ENCODE measurements around the gene SNED1.

The SNED1 gene

GRCh38 chr2:241009601-241010530, 11.4 kb downstream of the SNED1 start:
- H2BK5ac ChIP-seq (ENCODE audit: low read length), result peak overlapping the region; percentile 90
- no peak overlapping the region for H3K4me3 ChIP-seq (ENCODE audit: low read length)
- H2AK5ac ChIP-seq (ENCODE audit: low read length), result no peak overlapping the region
- no peaks in the 10 kb centered on the region for H3K27me3 ChIP-seq (ENCODE audit: insufficient read depth, low read length, poor library complexity)
- no peaks in the 10 kb centered on the region for H3K36me3 ChIP-seq (ENCODE audit: control insufficient read depth, insufficient read depth, low read length)
- H3K56ac ChIP-seq (ENCODE audit: low read length), result peak overlapping the region; percentile 86
- H3K4me2 ChIP-seq (ENCODE audit: low read length), result peak overlapping the region; percentile 23
- peak overlapping the region; percentile 42 for H4K5ac ChIP-seq (ENCODE audit: low read length)
- no CpG with 5 or more reads among the region's 28 CpGs for WGBS (ENCODE audit: extremely low coverage, insufficient coverage, low lambda C conversion rate)
- H3K18ac ChIP-seq (ENCODE audit: low read length), result peak overlapping the region; percentile 78
- no peak overlapping the region for H2BK15ac ChIP-seq (replicated peaks; ENCODE audit: low read depth)
- peak overlapping the region; percentile 97 for H3K27ac ChIP-seq (ENCODE audit: low read depth, low read length)
- peak overlapping the region; percentile 55 for H3K9ac ChIP-seq (ENCODE audit: low read length)
- no peaks in the 10 kb centered on the region for H3K79me1 ChIP-seq (ENCODE audit: low read length)
- H3K4ac ChIP-seq (ENCODE audit: low read depth, low read length), result peak overlapping the region; percentile 82
- H3K4me1 ChIP-seq (ENCODE audit: control insufficient read depth, low read depth, low read length), result peaks cover 8% of the 10 kb centered on the region
- no peak overlapping the region for H4K8ac ChIP-seq (ENCODE audit: low read depth, low read length)
- H3K79me2 ChIP-seq (ENCODE audit: control insufficient read depth, insufficient read depth, low read length), result no peaks in the 10 kb centered on the region
- peak overlapping the region; percentile 83 for H3K23ac ChIP-seq (ENCODE audit: low read length)
- peak overlapping the region; percentile 32 for H2BK120ac ChIP-seq (ENCODE audit: low read depth, low read length)
- DNase-seq, result peak; percentile 92

- Histone ChIP-seq H3K27ac (ENCODE audit: low read depth, low read length) (peak overlapping the region; percentile 97), H3K36me3 (ENCODE audit: control insufficient read depth, insufficient read depth, low read length) (no peaks in the 10 kb centered on the region), H4K5ac (ENCODE audit: low read length) (no peak overlapping the region), H4K8ac (ENCODE audit: low read depth, low read length) (no peak overlapping the region), H3K79me1 (ENCODE audit: low read length) (no peaks in the 10 kb centered on the region), H3K23ac (ENCODE audit: low read length) (peak overlapping the region; percentile 90), H2BK120ac (ENCODE audit: low read depth, low read length) (no peak overlapping the region), H3K79me2 (ENCODE audit: control insufficient read depth, insufficient read depth, low read length) (no peaks in the 10 kb centered on the region), H3K4me1 (ENCODE audit: control insufficient read depth, low read depth, low read length) (peaks cover 8% of the 10 kb centered on the region), H2BK15ac (replicated peaks; ENCODE audit: low read depth) (no peak overlapping the region), H3K4me3 (ENCODE audit: low read length) (no peak overlapping the region), H3K18ac (ENCODE audit: low read length) (peak overlapping the region; percentile 78), H3K27me3 (ENCODE audit: insufficient read depth, low read length, poor library complexity) (no peaks in the 10 kb centered on the region), H3K9ac (ENCODE audit: low read length) (peak overlapping the region; percentile 55), H2AK5ac (ENCODE audit: low read length) (no peak overlapping the region), H3K56ac (ENCODE audit: low read length) (peak overlapping the region; percentile 86), H3K4ac (ENCODE audit: low read depth, low read length) (peak overlapping the region; percentile 82), H2BK5ac (ENCODE audit: low read length) (peak overlapping the region; percentile 90), H3K4me2 (ENCODE audit: low read length) (no peak overlapping the region)
- no peak for DNase-seq
- WGBS (ENCODE audit: extremely low coverage, insufficient coverage, low lambda C conversion rate), result no CpG with 5 or more reads among the region's 12 CpGs
These were observed 12.3 kb downstream of the SNED1 start for GRCh38 chr2:241010531-241011295.

DNA sequence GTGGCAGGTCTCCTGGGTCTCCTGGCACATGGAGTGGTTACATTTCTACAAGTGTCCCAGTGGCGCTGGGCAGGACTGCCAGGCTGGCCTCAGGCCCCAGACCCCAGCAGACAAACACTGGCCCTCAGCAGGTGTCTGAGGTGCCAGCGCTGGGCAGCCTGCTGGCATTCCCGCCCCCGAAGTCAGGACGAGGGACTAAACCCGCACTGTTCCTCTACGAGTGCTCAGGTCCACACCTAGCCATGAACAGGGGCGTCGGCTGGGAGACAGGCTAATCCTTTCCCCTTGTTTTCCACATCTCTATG, 12.8 kb downstream of the SNED1 start:
- Histone ChIP-seq H3K9ac (ENCODE audit: low read length) (no peak overlapping the region), H3K79me1 (ENCODE audit: low read length) (no peaks in the 10 kb centered on the region), H2AK5ac (ENCODE audit: low read length) (no peak overlapping the region), H3K4me1 (ENCODE audit: control insufficient read depth, low read depth, low read length) (peaks cover 8% of the 10 kb centered on the region), H2BK5ac (ENCODE audit: low read length) (peak overlapping the region; percentile 37), H2BK120ac (ENCODE audit: low read depth, low read length) (no peak overlapping the region), H3K4me2 (ENCODE audit: low read length) (no peak overlapping the region), H3K56ac (ENCODE audit: low read length) (peak overlapping the region; percentile 86), H2BK15ac (replicated peaks; ENCODE audit: low read depth) (no peak overlapping the region), H3K4ac (ENCODE audit: low read depth, low read length) (peak overlapping the region; percentile 24), H3K18ac (ENCODE audit: low read length) (no peak overlapping the region), H3K79me2 (ENCODE audit: control insufficient read depth, insufficient read depth, low read length) (no peaks in the 10 kb centered on the region), H4K5ac (ENCODE audit: low read length) (no peak overlapping the region), H3K4me3 (ENCODE audit: low read length) (no peak overlapping the region), H4K8ac (ENCODE audit: low read depth, low read length) (no peak overlapping the region), H3K36me3 (ENCODE audit: control insufficient read depth, insufficient read depth, low read length) (no peaks in the 10 kb centered on the region), H3K27me3 (ENCODE audit: insufficient read depth, low read length, poor library complexity) (no peaks in the 10 kb centered on the region), H3K27ac (ENCODE audit: low read depth, low read length) (no peak overlapping the region), H3K23ac (ENCODE audit: low read length) (no peak overlapping the region)
- no CpG with 5 or more reads among the region's 9 CpGs for WGBS (ENCODE audit: extremely low coverage, insufficient coverage, low lambda C conversion rate)
- no peak for DNase-seq

DNA sequence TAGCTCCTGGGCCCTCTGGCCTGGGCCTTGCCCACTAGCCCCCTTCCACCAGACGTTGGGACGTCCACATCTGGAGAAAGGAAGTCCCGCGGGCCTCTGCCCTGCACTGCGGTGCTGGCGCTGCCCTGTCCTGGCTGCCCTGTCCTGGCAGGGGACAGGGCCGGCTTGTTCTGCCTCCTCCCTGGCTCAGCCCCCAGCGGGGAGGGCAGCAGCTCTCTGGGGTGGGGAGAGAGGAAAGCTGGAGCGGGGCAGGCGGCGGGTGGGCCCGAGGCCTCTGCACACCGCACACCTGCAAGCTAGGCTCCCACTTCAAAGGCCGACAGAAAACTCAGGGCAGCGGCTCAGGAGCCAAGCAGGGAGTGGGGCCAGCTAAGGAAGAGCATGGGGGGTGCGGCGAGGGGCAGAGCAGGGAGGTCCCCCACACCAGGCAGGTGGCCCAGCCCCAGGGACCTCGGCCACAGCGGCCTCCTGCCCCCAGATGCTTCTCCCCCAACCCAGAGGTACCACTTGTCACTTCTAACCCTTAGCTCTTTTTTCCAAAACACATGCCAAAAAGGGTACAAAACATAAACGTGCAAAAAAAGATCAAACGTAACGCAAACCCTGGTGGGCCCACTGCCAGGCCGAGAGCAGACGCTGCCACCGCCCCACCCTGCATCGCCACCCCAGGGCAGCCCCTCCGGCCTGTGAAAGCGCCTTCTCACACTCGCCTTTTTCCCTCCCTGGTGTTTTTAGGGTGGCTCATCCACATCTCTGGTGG, 13.5 kb downstream of the SNED1 start:
- H3K4me3 ChIP-seq (ENCODE audit: low read length), result no peak overlapping the region
- H3K18ac ChIP-seq (ENCODE audit: low read length), result peak overlapping the region; percentile 8
- WGBS (ENCODE audit: extremely low coverage, insufficient coverage, low lambda C conversion rate), result no CpG with 5 or more reads among the region's 29 CpGs
- DNase-seq, result no peak
- H3K4me1 ChIP-seq (ENCODE audit: control insufficient read depth, low read depth, low read length), result peaks cover 8% of the 10 kb centered on the region
- H3K56ac ChIP-seq (ENCODE audit: low read length), result peak overlapping the region; percentile 32
- no peak overlapping the region for H2AK5ac ChIP-seq (ENCODE audit: low read length)
- H3K4ac ChIP-seq (ENCODE audit: low read depth, low read length), result no peak overlapping the region
- H4K5ac ChIP-seq (ENCODE audit: low read length), result no peak overlapping the region
- H2BK15ac ChIP-seq (replicated peaks; ENCODE audit: low read depth), result no peak overlapping the region
- no peak overlapping the region for H3K23ac ChIP-seq (ENCODE audit: low read length)
- no peaks in the 10 kb centered on the region for H3K79me1 ChIP-seq (ENCODE audit: low read length)
- no peak overlapping the region for H3K4me2 ChIP-seq (ENCODE audit: low read length)
- H3K36me3 ChIP-seq (ENCODE audit: control insufficient read depth, insufficient read depth, low read length), result no peaks in the 10 kb centered on the region
- H4K8ac ChIP-seq (ENCODE audit: low read depth, low read length), result no peak overlapping the region
- no peak overlapping the region for H3K9ac ChIP-seq (ENCODE audit: low read length)
- no peaks in the 10 kb centered on the region for H3K79me2 ChIP-seq (ENCODE audit: control insufficient read depth, insufficient read depth, low read length)
- no peak overlapping the region for H2BK5ac ChIP-seq (ENCODE audit: low read length)
- H2BK120ac ChIP-seq (ENCODE audit: low read depth, low read length), result no peak overlapping the region
- H3K27ac ChIP-seq (ENCODE audit: low read depth, low read length), result no peak overlapping the region
- H3K27me3 ChIP-seq (ENCODE audit: insufficient read depth, low read length, poor library complexity), result no peaks in the 10 kb centered on the region

- H3K4me2 ChIP-seq (ENCODE audit: low read length), result no peak overlapping the region
- H3K4me3 ChIP-seq (ENCODE audit: low read length), result no peak overlapping the region
- no peak overlapping the region for H2BK15ac ChIP-seq (replicated peaks; ENCODE audit: low read depth)
- H3K23ac ChIP-seq (ENCODE audit: low read length), result no peak overlapping the region
- H4K5ac ChIP-seq (ENCODE audit: low read length), result no peak overlapping the region
- H3K9ac ChIP-seq (ENCODE audit: low read length), result no peak overlapping the region
- H3K18ac ChIP-seq (ENCODE audit: low read length), result no peak overlapping the region
- no peak overlapping the region for H3K4ac ChIP-seq (ENCODE audit: low read depth, low read length)
- H2BK120ac ChIP-seq (ENCODE audit: low read depth, low read length), result no peak overlapping the region
- H3K79me1 ChIP-seq (ENCODE audit: low read length), result no peaks in the 10 kb centered on the region
- no peak for DNase-seq
- H2AK5ac ChIP-seq (ENCODE audit: low read length), result no peak overlapping the region
- no peak overlapping the region for H4K8ac ChIP-seq (ENCODE audit: low read depth, low read length)
- no peaks in the 10 kb centered on the region for H3K27me3 ChIP-seq (ENCODE audit: insufficient read depth, low read length, poor library complexity)
- no peak overlapping the region for H3K56ac ChIP-seq (ENCODE audit: low read length)
- H3K4me1 ChIP-seq (ENCODE audit: control insufficient read depth, low read depth, low read length), result peaks cover 7% of the 10 kb centered on the region
- H2BK5ac ChIP-seq (ENCODE audit: low read length), result no peak overlapping the region
- WGBS (ENCODE audit: extremely low coverage, insufficient coverage, low lambda C conversion rate), result no CpG with 5 or more reads among the region's 6 CpGs
- no peaks in the 10 kb centered on the region for H3K79me2 ChIP-seq (ENCODE audit: control insufficient read depth, insufficient read depth, low read length)
- H3K27ac ChIP-seq (ENCODE audit: low read depth, low read length), result no peak overlapping the region
- no peaks in the 10 kb centered on the region for H3K36me3 ChIP-seq (ENCODE audit: control insufficient read depth, insufficient read depth, low read length)
These were observed 15.8 kb downstream of the SNED1 start for GRCh38 chr2:241014224-241014623.
